Measurements from ENCODE around the gene AFF3.

Gene AFF3

DNA sequence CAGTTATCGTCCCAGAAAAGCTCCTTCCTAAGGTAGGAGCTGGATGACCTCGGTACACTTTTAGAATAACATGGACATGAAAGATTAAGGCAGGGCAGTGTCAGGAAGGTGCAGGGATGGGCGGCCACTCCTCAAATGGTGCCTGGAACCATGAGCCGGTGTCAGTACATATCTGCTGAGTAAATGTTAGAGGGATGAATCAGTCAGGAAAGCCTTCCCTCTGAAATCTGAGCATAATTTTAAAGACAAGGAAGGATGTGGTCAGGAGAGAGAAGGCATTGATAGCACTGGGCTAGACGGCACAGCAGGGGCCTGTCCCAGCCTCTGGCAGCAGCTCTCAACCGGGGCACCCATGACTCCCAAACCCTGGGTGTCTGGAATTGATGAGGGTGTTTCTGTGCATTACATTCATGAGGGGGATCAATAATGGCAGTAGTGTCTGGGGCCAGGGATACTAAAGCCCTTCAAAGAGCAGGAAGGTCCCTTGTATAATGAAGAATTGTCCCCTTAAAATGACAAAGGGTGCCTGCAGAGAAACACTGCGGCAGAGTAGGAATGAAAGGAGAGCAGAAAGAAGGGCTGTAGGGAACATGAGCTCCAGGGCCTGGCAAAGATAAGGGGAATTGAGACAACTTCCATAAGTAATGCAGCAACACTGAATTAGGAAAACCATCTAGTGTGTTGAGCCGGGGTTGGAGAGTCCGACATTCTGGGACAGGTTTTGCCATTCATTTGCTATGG, 490.3 kb downstream of the AFF3 start:
- DNase-seq = no peak

DNA sequence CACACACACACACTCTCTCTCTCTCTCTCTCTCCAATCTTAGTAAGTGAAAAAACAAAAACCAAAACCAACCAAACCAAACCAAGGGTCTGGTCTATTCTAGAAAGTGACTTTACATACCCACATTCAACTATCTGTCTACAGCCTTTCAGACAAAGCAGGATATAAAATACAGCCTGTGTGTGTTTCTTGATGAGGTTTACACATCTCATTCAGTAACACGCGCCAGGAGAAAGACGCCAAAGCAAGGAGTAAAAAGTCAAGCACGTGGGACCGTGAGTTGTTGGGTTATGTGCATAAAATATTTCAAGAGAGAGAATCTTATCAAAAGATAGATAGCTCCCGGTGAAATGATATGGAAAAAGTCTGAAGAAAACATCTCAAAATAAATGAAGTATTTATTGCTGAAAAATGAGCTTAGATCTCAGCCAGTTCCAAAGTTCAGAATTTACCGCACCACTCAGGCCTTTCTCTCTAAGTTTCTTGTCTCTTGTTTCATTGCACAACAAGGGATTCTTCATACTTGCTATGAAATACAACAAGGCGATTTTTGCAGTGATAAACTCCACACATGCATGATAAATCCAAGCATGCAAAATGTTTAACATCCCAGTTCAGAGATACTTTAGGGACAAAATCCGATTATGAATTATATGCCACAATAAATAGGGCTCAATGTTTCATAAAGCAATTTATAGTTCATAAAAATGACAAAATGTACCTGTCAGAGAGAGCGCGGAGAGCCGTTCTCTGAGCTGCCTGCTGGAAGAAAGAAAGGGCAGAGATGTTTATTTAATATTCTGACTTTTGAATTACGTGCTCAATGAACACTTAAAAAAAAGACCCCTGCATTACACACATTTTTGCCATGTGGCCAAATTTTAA, 493.2 kb downstream of the AFF3 start:
- no peak for DNase-seq

DNA sequence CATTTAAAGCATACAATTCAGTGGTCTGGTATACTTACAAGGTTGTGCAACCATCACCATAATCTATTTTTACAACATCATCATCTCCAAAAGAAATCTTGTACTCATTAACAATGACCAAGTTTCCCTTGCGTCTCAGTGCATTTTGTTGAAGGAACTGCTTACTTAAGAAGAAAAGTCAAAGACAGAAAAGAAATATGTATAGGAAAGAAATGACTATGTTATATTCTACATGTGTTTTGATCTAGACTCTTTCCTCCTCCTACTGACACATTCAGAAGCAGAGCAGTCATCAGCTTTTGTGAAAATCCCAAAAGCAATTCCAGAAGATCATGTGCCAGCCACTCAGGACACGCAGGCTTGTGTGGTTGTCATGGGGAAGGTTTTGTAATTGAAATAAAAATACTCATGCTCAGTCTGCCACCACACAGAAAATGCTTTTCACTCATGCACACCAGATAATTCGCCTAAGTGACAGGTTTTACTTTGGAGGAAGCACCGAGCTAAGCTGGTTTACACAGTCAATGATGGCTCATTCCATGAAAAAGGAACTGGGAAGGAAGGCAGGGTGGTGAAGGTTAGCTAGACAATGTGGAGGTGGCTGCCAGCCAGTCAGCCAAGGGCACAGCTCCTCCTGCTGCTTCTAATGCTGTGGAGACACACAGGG, 494.1 kb downstream of the AFF3 start:
- DNase-seq = no peak

DNA sequence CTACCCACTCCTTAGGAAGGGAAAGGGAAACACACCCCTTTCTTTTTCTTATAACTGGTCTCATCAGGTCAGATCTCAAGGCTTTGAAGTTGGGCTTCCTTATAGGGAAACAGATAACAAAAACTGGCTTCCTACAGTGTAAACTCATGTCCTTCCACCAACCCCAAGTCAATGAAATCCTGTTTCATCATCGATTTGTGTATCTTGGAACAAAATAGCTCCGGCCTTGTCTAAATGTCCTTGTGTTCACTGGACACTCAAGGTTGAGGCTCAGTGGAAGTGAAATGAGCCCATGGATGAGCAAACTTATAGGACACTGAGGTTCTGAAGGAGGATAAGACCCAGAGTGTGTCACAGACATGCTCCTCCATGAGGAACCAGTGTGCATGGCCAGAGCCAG, 496.4 kb downstream of the AFF3 start:
- no peak for DNase-seq

DNA sequence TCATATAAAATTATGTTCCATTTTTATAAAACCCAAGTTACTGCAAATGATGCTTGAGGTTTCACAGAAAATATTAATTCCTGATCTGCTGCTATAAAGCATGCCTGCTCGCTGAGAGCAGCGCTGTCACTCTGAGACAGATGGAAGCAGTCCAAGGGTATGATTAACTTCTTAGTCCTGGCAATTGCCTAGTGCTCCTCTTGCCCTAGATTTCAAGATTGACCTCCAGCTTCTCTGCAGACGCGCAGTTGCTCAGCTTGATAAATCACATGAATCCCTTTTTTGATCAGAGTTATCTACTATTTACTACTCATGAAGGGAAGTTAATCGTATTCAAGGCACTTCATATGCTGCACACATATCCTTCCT, 498.0 kb downstream of the AFF3 start:
- no peak for DNase-seq

DNA sequence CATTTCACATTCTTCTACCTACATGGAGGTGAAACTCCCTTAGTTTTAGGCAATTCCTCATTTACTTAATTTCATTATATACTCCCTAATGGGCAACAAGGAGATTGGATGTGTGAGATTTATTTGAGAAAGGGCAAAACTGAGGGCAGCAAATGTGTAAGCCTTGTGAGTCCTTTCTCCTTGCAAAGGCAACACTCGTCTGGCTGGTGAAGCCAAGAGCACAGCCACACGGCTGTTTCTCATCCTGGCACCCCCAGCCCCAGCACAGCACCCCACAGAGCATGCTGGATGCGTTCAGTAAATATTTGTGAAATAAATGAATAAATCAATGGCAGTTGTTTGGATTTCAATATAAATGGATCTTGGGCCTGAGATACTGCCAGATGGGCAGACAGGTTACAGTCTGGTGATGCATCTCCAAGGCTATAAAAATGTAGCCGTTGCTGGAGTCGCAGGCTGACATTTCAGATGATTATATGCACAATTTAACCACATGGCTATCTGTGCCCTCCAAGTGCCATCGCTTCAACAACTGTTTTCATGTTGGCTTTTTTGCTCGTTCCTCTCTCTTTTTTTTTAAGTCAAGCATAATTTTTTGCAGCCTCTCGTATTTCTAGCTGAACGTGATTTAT, 498.5 kb downstream of the AFF3 start:
- no peak for DNase-seq

DNA sequence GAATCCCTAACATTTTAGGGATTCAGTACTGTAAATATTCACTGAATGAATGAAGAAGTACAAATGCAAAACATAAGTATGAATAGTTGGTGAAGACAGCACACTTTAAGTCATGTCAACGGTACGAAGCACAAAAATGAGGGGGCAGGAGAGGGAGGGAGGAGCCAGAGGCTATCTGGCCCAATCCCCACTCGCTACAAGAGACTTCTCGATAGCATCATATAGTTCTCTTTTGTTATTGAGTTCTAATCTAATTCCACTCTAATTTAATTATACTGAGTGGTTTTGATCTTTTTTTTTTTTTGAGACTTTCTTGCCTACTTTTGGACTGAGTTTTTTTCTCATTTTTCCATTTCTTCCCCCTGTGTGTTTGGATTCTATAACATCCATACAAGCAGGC, 500.4 kb downstream of the AFF3 start:
- DNase-seq = no peak

DNA sequence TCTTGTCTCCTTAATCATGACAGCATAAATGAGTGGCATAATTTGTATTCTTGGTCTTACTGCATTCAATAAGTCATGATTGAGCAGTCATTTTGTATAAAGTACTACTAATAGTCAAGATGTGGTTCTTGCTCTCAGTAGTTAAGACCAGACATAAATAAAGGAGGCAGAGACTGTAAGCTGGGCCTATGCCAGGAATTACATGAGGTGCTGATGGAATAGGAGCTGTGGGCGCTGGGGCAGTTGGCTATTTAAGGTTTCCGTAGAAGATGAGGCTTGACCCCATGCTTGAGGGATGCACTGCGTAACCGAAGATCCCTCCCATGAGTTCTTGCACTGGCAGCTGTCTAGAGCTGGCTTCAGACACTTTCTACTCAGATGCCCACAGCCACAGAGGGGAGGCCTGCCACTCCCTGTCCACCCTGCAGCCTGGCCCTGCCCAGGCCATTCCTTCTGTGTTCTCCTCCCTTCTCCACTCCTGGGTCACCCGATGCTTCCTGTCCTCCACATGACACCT, 501.7 kb downstream of the AFF3 start:
- no peak for DNase-seq

DNA sequence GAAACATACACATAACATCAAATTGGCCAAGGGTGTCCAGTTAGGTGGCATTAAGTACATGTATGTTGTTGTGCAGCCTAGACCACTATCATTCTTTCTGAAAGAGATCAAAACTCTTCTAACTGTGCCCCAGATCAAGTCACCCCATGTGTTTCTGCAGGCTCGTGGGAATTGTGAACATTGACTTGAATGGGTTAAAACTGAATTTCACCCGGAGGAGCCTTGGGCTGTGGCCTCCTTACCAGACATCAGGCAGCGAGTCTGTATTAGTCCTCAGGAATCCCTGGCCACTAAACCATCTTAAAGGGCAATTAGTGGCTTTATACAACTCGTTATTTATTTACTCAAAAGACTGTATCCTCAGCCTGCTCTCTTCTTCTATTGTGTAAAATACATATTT, 503.6 kb downstream of the AFF3 start:
- no peak for DNase-seq

DNA sequence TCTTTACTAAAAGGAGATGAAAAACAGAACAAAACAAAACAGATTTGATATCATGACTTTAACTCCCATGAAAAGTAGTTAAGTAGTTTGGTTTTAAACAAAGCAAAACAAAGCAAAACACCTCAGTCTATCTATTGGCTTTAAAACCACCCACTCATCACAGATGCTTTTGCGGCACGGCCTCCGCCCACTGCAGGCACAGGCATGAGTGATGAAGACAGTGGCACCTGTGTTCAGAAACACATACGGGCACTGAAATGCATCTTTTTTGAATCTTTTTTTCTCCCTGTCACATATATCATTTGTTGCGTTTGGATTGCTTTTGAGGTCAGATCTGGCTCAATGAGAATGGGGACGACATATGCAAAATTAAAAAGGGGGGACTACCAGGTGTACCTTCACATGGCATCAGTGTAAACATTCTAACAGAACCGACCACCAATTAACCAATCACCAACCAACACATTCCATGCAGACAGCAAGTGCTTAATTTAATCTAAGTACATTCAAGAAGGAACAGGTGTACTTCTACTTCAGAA, 505.2 kb downstream of the AFF3 start:
- DNase-seq = no peak

DNA sequence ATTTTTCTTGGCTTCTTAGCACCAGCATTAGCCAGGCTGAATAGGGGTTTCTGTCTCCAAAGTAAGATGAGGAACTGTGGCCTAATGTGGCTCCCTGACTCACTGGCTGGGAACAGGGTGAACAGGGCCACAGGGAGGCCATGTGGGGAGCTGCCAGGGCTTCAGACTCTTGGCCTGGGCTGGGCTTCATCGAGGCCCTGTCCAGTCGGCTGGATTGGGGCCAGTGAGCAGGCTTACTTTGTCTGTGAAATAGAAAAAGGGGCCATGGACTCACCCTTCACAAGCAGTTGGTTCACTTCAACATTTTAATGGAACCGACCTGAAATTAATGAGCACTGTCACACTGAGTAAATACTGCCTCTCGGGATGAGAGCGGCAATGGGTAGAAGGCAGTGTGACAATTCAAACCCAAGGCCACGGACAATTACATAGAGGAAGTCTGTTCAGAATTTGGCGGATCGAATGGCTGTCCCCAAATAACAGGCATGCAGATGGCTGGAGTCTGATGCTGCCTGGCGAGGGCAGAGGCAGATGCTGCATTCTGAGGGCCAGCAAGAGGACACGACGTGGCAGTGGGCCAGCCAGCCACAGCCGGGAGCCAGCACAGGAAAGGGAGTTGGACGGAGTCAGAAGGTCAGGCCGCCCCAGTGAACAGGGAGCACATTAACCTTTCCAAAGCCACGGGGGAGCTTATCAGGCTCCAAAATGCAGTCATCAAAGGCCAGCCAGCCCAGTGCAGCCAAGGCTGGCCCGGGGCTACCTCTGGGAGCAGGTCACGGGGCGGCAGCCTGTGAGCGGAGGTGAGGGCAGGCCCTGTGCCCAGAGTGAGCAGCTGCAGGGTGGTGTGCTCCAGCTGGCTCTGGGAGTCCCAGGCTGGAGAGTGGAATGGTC, 506.0 kb downstream of the AFF3 start:
- no peak for DNase-seq

DNA sequence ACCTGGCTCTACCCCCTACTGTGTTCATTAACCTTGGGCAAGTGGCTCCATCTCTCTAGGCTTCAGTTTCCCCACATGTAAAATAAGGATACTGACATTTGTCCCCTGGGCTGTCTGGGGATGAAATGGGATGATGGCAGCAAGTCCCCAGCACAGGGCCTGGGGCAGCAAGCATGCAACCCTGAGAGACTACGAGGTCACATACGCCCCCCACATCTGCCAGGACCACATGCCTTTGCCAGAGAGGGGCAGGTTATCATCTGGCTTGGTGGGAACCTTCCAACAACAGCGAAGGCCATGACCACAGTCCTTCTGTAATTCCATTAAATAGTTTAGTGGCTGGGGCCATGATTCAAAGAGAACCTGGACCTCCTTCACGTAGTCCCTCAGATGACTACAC, 506.7 kb downstream of the AFF3 start:
- no peak for DNase-seq

DNA sequence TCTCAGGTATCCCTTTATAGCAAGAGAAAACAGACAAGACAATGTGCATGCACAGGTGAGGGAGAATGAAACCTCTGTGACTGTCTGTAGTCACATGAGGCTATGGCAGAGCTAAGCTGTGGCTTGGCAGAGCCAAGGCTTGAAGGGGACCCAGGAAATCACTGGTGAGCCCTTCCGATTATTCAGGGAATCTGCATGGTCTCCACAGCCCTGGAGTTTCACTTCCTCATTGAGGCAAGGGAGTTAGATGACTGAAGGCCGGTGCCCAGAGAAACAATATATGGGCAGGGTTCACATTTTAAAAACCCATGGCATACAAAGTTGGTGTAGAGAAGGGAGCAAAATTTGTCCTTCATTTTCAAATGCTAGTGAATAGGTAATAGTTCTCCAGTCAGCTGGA, 508.2 kb downstream of the AFF3 start:
- DNase-seq = no peak

DNA sequence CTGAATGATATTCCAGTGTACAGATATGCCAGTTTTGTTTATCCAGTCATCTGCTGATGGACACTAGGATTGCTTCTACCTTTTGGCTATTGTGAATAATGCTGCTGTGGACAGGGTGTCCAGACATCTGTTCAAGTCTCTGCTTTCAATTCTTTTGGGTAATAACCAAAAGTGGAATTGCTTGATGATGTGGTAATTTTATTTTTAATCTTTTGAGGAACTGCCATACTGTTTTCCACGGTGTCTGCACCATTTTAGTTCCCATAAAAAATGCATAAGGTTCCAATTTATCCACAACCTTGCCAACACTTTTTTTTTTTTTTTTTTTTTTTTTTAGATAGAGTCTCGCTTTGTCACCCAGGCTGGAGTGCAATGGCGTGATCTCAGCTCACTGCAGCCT, 510.7 kb downstream of the AFF3 start:
- no peak for DNase-seq

DNA sequence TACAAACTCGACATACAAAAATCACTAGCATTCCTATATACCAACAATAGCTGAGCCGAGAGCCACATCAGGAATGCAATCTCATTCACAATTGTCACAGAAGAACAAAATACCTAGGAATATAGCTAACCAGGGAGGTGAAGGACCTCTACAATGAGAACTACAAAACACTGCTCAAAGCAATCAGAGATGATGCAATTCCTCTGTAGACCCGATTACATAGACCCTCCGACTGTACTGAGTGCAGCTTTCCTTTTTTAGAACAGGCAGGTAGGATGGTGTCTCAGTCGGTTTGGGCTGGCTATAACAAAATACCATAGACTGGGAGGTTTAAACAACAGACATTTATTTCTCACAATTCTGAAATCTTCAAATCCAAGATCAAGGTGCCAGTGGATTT, 513.1 kb downstream of the AFF3 start:
- DNase-seq = no peak

DNA sequence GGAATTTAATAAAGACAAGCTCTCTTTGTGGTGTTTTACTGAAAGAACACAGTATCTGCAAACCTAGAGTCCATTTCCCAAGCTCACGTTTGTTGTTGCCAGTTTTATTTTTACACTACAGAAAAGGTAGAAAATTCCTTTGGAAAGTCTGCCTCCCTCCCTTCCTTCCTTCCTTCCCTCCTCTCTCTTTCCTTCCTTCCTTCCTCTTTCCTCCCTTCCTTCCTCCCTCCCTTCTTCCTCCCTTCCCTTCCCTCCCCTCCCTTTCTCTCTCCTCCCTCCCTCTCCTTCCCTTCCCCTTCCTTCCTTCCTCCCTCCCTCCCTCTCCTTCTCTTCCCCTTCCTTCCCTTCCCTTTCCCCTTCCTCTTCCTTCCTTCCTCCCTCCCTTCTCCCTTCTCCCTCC, 516.2 kb downstream of the AFF3 start:
- DNase-seq = no peak

DNA sequence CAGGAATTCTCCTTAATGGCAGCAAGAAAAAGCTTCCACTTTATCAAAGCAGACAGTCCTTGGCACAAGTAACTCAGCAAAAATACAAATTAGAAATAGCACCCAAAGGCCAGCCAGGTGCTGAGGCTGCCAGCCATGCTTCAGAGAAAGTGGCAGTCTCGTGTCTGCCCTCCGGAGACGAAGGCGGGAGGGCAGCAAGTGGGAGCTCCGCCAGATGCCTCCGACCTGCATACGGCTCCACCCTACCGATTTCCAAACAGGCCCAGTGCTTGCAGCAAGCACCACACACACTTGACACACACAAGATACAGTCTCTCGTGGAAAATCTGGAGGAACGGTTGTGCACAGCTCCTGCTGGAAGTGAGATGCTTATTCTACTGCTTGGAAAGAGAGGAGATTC, 517.7 kb downstream of the AFF3 start:
- no peak for DNase-seq

DNA sequence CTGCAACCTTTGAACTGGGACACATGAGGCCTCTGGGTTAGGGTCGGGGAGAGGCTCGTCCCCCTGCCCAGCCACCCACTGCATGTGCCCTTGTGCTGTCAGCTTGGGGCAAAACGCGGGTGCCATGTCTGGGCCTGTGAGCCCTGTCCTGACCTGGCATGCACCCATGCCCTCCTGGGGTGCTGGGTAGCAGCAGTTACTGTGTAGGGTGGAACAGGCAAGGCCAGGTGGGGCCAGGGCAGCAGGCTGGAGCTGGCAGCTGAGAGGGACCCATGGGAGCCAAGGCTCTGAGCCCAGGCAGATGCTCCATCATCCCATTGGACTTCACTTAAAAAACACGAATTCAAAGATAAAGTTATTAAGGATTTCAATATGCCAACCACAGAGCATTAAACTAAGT, 518.8 kb downstream of the AFF3 start:
- DNase-seq = no peak

DNA sequence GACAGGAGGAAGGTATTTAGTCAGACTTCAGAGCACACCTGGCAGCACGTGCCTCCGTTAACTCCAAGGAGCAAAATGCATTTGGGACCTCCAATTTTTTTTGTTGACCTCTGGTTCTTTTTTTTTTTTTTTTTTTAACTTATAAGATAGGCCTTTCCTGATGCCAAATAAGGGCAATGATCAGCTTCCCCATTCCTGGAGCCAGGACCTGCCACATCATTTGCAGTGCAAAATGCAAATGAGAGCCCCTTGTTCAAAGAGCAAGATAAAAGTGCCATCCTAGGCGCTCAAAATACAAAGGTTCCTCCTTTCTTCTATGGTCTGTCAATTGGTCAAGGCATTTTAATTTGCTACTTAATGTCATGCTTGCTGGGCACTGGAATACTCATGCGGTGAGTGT, 519.4 kb downstream of the AFF3 start:
- no peak for DNase-seq

DNA sequence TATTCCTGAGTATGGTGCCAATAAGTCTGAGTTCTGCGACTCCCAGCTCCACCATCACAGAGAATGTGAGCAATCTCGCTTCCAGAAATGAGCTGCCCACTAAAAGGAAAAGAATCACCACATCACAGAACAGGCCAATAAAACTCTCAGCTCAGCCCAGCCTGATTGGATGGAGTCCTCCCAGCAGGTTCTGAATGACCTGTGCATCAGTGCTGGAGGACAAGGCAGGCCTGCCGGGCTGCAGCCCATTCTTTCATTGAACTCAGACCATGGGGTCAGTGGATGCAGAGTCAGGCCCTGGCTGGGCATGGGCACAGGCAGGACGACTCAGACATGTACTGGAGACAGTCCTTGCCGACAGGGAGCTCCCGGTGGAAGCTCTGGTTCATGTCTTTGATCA, 519.9 kb downstream of the AFF3 start:
- no peak for DNase-seq

DNA sequence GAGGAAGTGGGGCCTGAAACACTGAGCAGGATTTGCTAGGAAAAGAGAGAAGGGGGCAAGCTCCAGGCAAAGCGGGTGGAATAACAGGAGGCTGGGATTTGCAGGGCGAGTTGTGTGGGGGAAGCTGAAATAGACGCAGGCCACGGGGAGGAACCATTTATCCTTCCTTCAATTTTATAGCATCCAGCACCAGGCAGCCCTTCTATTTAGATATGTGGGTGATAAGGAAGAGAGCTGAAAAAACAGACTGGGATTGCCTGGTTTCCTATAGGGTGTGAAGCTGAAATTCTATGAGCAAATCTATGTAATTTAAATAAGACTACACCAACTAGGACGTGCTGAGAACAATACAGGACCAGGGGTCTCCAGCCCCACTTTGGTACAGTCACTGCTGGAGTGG, 520.6 kb downstream of the AFF3 start:
- no peak for DNase-seq

DNA sequence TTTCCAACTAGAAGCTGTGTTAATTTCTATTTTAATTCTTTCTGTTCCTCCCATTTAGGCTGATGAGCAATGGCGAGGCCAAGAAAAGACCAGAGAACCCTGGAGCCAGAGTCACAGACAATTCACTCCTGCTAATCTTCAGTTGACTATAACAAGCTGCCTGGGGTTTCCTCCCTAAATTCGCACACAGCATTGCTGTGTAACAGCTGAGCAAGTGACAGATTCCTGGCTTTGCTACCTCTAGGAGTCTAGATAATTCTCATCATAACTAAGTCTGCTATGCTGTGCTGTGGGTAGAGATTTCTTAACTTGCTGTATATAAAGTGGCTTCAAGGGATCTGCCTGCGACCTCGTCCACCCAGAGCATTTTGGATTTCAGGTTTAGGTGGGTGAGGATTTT, 521.3 kb downstream of the AFF3 start:
- DNase-seq = no peak
